ENCODE results near the gene EPHB1.

DNA sequence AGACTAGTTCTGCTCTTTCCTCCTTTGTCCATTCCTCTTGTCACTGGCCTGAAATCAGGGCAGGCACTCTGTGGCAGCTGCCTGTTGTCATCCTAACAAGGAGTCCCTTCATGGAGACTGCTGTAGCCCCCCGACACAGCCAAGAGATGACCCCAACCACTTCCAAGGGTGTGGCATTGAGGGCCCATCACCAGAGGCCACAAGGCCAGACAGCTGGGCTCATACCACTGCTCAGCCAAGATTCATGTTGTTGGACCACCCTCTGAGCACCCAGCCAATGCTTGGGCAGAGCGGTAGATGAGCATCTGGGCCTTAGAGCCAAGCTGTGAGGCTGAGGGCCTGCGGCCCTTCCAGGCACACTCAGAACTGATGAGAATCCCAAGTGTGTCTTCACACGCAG lies 85.4 kb downstream of the EPHB1 start:
- no peak for TF ChIP-seq POLR2AphosphoS5 (IDR thresholded peaks at IDR 0.05)
- TF ChIP-seq, protein P1, sequence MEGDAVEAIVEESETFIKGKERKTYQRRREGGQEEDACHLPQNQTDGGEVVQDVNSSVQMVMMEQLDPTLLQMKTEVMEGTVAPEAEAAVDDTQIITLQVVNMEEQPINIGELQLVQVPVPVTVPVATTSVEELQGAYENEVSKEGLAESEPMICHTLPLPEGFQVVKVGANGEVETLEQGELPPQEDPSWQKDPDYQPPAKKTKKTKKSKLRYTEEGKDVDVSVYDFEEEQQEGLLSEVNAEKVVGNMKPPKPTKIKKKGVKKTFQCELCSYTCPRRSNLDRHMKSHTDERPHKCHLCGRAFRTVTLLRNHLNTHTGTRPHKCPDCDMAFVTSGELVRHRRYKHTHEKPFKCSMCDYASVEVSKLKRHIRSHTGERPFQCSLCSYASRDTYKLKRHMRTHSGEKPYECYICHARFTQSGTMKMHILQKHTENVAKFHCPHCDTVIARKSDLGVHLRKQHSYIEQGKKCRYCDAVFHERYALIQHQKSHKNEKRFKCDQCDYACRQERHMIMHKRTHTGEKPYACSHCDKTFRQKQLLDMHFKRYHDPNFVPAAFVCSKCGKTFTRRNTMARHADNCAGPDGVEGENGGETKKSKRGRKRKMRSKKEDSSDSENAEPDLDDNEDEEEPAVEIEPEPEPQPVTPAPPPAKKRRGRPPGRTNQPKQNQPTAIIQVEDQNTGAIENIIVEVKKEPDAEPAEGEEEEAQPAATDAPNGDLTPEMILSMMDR (IDR thresholded peaks at IDR 0.05): no peak
- no peak for TF ChIP-seq POLR2A (IDR thresholded peaks at IDR 0.05)
